ENCODE data around the gene NT5C.
"Not testable (repeated sequence)": the region's sequence is repeated elsewhere in the genome, so short reads cannot be mapped to it uniquely, and the experiment has no call there.

Gene NT5C

DNA sequence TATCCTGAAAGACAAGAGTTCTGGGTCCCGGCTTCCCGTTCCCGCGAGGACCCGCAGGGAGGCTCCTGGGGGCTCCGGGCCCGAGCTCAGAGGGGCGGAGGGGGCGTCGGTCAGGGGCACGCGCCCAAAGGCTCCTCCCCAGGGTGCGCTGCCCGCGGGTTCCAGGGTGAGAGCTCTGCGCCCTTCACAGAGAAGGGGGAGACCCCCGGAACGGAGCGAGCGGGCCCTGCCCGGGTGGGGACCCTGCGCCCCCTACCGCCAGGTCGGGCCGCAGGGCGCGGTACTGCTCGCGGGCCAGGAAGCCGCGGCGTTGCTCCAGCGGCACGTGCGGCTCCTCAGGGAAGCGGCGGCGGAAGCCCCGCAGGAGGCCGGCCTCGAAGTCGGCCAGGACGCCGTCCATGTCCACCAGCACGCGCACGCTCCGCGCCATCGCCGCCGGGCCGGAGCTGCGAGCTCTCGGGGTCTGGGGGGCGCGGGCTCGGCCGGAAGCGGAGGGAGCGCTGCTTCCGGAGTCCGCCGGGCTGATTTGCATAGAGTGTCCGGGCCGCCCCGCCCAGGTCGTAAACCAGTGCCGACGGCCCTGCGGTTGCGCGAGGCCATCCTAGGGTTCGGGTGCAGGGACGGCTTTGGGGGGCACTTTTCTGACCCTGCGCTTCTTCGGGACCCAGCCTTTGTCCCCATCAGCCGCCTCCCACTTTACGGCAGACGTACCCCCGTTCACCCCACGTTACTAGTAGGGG is at the start of gene NT5C:
Gene NT5C (minus strand): TSS at position 465 of the 740 bp plus-strand sequence. CDS start 35 bp downstream, at position 430.
- peak; percentile 73 for DNase-seq (ENCODE audit: low read depth)

- DNase-seq (ENCODE audit: low read depth), result no peak
These were observed 49.6 kb upstream of the NT5C start for GRCh38 chr17:75181110-75181509.

DNA sequence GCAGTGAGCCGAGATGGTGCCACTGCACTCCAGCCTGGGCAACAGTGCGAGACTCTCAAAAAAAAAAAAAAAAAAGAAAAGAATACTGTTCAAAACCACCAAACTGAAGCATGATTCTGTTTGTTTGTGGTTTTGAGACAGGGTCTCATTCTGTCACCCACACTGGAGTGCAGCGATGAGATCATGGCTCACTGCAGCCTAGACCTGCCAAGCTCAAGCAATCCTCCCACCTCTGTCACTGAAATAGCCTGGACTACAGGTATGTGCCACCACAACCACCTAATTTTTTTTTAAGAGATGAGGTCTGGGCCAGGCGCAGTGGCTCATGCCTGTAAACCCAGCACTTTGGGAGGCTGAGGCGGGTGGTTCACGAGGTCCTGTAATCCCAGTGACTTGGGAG is 46.9 kb upstream of the NT5C start:
- DNase-seq (ENCODE audit: low read depth), result no peak

DNA sequence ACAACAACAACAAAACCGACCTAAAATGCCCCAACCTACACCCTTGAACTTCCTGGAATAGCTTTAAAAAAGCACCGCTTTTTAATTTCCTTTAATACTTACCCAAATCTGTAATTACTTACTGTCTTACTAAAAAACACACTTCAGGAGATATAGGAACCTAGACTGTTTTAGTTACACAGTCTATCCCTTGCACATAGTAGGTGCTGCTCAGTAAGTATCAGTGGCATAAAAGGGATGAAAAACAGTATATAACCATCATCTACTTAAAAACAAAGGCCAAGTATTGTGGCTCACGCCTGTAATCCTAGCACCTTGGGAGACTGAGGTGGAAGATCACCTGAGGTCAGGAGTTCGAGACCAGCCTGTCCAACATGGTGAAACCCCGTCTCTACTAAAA is 45.1 kb upstream of the NT5C start:
- DNase-seq (ENCODE audit: low read depth), result no peak

GRCh38 chr17:75174996-75175395 is 43.5 kb upstream of the NT5C start:
- DNase-seq (ENCODE audit: low read depth), result no peak

GRCh38 chr17:75173526-75173925 is 42.0 kb upstream of the NT5C start:
- no peak for DNase-seq (ENCODE audit: low read depth)

GRCh38 chr17:75168998-75169397 is 37.5 kb upstream of the NT5C start:
- DNase-seq (ENCODE audit: low read depth), result no peak

DNA sequence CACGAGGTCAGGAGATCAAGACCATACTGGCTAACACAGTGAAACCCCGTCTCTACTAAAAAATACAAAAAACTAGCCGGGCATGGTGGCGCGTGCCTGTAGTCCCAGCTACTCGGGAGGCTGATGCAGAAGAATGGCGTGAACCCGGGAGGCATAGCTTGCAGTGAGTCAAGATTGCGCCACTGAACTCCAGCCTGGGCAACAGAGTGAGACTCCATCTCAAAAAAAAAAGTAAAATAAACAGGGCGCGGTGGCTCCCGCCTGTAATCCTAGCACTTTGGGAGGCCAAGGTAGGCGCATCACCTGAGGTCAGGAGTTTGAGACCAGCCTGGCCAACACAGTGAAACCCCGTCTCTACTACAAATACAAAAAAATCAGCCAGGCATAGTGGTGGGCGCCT is 33.1 kb upstream of the NT5C start:
- not testable (repeated sequence) for DNase-seq (ENCODE audit: low read depth)

- DNase-seq (ENCODE audit: low read depth), result no peak
These were observed 31.5 kb upstream of the NT5C start for GRCh38 chr17:75163074-75163473.

DNA sequence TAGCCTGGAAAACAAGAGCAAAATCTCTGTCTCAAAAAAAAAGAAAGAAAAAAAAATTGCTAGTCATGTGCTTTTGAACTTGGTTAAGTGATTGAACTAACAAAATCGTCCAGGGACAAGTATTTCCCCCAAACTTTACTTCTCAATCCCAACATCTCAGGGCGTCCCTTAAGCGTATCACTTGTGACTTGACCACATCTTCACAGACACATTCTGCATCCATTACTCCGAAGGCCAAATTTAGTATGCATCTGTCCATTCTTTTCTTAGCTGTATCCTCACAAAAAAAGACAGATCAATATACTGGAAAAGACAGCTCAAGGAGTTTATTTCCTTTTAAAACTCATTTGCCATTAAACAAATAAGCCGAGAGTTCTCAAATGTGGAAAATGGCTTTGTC is 28.7 kb upstream of the NT5C start:
- no peak for DNase-seq (ENCODE audit: low read depth)

DNA sequence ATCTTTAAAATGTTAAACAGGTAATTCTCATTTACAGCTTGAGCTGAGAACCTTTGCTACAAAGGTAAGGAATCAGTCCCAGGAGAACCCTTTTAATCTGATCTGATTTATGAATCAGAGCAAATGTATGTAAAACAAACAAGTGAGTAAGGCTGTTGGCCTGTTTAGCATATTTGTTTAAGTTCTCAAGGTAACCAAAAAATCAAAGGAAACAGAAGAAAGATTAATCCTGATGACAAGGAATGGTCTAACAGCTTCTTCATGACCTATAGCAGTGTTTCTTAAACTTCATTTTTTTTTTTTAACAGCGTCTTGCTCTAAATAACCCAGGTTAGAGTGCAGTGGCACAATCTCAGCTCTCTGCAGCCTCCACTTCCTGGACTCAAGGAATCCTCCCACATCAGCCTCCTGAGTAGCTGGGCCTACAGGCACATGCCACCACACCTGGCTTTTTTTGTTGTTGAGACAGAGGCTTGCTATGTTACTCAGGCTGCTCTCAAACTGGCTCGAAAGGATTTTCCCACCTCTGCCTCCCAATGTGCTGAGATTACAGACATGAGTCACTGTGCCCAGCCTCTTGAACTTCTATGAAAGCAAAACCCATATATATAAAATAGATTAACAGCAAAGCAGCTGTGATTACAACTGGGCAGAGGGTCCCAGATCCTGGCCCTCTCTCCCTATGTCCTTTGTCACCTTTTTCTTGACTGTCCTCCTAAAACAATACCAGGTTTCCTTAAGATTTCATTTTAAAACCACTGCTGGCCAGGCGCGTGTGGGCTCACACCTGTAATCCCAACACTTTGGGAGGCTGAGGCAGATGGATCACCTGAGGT is 27.9 kb upstream of the NT5C start:
- DNase-seq (ENCODE audit: low read depth), result no peak

GRCh38 chr17:75158480-75158879 is 26.9 kb upstream of the NT5C start:
- not testable (repeated sequence) for DNase-seq (ENCODE audit: low read depth)

DNA sequence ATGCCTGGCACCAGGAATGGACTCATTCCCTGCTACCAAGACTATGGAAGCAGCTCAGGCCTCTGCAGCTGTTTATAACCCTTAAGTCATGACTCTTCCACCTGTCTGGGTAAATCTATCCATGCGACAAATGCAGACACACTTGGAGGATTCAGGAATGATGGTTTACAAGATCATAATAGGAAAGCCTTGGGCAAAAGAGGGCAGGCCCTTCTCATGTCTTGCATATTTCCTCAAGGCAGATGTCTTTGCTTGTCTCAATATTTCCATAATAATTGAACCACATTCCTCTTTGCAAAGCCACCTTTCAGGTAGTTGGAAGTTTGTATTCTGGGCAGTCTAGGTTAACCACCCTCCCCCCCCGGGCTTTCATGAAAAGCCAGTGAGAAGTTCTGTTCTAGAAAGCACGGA is 23.7 kb upstream of the NT5C start:
- DNase-seq (ENCODE audit: low read depth), result no peak

DNA sequence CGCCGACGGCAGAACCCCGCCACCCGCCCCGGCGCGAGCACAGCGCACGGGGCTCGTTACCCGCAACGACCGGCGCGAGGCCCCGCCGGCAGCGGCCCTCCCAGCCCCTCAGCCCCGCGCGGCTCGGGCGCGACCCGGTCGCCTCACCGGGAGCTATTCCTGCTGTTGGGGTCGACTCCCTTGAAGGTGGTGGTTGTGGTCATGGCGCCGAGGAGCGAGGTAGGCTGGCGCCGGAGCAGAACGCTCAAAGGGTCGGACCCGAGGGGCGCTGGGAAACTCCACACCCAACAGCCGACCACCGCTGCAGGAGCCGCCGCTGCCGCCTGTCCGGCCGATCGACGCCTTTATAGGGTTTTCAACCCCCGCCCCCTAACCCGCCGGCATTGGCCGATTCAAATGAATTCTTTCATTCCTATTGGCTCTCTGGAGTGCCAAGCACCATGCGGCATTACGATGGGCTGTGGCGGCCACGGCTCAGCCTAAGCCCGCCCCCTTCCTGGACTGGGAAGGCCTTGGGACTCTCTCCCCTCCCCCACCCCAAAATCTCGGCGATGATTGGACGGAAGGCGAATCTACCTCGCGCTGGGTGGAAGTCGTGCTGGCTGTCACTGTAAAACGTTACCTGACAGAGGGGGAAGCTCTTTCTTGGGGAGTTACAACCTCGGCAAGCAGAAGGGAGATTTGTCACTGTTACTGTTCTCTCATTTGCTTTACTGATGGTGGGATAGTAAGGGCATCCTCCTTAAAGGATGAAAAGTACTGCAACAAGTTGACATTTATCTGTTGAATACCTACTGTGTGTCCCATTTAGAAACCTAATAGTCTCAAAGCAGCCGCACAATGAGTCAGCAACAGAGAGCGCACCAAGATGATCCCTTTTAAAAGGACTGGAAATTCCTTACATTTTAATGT is 22.9 kb upstream of the NT5C start, which contains the start of gene JPT1:
Gene JPT1 (minus strand): TSS at position 318 of the 912 bp plus-strand sequence. CDS start 115 bp downstream, at position 203.
- peak; percentile 94 for DNase-seq (ENCODE audit: low read depth)

- DNase-seq (ENCODE audit: low read depth), result peak; percentile 5
These were observed 22.2 kb upstream of the NT5C start for GRCh38 chr17:75153780-75154194.

- no peak for DNase-seq (ENCODE audit: low read depth)
These were observed 21.6 kb upstream of the NT5C start for GRCh38 chr17:75152922-75153779.

GRCh38 chr17:75152523-75152921 is 21.0 kb upstream of the NT5C start:
- no peak for DNase-seq (ENCODE audit: low read depth)

DNA sequence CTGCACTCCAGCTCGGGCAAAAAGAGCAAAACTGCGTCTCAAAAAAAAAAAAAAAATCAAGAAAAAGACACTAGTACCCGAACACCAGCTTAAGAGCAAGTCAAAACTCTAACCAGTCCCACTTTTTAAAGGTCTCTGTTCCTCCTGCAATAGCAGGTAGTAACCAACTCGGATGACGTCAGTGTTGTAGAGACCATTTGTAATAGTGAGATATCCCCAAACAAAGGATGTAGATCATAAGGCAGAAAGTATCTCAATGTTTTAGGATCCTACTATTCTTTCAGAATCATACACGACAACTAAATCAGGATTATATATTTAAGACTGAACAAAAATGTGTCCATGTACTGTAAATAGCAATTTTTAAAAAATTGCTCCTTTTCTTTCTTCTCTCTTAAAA is 20.4 kb upstream of the NT5C start:
- DNase-seq (ENCODE audit: low read depth), result no peak

DNA sequence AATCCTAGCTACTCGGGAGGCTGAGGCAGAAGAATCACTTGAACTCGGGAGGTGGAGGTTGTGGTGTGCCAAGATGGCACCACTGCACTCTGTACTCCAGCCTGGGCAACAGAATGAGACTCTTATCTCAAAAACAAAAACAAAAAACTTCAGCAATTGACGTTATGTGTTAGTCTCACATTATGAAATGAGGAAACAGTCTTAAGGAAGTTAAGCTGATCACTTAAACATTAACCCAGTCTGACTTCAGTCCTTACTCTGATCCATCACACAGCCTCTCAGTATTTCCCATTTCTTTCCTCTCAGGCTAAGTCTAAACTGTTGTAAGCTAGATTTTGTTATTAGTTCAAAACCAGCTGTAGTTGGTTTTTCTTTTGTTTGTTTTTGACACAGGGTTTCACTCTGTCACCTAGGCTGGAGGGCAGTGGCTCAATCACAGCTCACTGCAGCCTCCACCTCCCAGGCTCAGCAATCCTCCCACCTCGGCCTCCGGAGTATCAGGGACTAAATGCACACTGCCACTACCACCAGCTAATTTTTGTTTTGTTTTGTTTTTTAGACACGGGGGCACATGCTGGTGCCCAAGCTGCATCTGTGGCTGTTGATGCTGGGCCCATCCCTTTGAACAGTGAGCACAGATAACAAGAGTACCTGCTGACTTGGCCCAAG is 16.5 kb upstream of the NT5C start:
- no peak for DNase-seq (ENCODE audit: low read depth)

- DNase-seq (ENCODE audit: low read depth), result no peak
These were observed 15.1 kb upstream of the NT5C start for GRCh38 chr17:75146592-75146991.

Measured in stimulated activated CD8-positive, alpha-beta memory T cell treated with anti-CD3 and anti-CD28 coated beads, Interleukin-4, amount 100 ng/mL, for 24 hours (primary cell).